Cerebellar cortex (tissue), 1 donor: Measurements from ENCODE around the gene SLC6A3.

Experiments used
- DNase-seq: peaks from one replicate; pipeline ENCODE4 v3.0.0-alpha.2; 2015; ENCODE audit warnings: low spot score

Gene SLC6A3

DNA sequence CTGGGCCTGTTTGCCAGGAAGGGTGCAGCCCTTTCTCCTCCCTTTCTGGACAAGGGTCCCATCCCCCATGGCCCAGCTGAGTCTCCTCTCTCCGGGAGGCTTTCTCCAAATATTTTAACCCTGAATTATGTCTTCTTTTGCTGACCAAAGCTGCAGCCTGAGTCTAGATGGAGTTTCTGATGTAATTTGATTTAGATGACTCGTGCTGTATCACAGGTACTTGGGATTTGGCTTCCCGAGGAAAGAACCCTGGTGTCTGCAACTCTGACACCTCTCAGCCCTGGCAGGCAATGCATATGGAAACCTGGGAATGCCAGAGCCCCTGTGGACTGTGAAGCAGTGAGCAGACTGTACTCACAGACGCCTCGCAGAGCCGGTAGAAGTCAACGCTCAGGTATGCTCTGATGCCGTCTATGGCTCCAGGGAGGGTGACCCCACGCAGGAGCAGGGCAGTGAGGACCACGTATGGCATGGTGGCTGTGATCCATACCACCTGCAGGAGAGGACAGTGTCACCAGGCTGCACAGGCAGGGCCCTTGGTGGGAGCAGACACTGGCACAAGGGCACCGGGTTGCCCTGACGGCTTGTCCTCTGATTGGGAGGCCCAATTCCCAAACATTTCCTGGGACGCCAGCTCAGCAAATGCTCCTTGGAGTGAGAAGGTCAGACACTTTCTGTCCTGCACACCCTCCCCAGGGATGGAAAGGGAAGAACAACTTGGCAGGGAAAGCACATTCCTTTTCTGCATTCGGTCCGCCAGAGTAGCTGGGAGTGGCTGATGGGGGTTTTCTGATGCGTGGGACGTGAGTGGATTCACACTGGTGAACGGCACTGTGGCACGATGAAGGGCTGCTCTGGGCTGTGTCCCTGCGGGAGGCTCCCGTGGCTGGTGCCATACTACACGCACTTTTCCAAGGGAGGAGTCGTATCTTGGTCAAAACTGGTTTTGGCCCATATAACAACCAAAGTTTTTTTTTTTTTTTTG is 24.7 kb downstream of the SLC6A3 start:
- peak; percentile 34 for DNase-seq

DNA sequence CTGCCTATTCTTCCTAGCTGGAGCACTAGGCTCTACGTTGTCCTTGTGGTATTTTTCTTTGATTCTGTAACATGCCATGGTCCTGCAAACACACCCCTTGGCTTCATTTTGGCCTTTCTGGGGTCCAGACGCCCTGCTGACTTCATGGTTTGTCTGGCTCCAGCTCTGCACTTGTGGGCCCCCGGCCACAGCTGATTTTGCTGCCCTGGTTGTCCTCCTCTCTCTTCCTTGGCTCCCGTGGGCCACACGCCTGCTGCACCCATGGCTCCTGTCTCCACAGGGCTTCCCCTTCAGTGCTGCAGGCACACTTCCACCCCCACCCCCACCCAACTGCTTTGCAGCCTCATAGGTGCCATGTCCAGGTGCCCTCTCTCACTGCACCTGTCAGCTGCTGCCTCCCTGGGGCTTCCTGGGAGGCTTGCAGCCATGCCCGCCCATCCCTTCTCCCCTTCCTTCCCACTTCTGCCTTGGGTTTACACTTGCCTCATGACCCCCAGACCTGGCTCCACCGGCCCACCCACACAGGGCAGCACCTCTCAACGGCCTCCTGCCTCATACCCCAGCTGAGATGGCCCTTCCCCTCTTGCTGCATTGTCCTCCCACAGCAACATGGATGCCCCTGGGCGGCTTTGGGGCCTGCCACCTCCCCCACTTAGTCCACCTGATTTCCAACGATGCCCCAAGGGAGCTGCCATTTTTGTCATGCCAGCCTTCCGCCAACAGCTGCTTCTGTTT is 25.6 kb downstream of the SLC6A3 start:
- no peak for DNase-seq

DNA sequence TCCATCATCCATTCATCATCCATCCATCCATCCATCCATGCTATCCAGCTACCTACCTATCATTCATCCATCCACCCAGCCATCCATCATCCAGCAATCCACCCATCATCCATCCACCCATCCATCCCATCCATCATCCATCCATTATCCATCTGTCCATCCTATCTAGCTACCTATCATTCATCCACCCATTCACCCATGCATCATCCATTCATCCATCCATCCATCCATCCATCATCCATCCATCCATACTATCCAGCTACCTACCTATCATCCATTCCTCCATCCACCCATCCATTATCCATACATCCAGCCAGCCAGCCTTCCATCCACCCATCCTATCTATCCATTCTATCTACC is 26.3 kb downstream of the SLC6A3 start:
- DNase-seq: no peak

DNA sequence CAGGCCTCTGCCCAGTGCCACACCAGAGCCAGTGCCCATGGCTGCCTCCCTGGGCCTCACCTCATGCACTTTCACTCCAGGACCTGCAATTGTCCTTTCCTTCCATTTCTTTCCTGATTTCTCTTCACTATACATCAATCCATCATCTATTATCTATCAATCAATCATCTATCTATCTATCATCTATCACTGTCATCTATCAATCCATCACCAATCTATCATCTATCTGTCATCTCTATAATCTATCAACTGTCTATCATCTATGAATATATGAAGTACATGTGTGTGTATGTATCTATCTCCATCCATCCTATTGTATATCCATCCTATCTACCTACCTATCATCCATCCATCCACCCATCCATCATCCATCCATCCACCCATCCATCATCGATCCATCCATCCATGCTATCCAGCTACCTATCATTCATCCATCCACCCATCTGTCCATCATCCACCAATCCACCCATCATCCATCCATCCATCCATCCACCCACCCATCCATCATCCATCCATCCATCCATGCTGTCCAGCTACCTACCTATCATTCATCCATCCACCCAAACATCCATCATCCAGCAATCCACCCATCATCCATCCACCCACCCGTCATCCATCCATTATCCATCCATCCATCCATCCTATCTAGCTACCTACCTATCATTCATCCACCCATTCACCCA is 26.9 kb downstream of the SLC6A3 start:
- DNase-seq: no peak

DNA sequence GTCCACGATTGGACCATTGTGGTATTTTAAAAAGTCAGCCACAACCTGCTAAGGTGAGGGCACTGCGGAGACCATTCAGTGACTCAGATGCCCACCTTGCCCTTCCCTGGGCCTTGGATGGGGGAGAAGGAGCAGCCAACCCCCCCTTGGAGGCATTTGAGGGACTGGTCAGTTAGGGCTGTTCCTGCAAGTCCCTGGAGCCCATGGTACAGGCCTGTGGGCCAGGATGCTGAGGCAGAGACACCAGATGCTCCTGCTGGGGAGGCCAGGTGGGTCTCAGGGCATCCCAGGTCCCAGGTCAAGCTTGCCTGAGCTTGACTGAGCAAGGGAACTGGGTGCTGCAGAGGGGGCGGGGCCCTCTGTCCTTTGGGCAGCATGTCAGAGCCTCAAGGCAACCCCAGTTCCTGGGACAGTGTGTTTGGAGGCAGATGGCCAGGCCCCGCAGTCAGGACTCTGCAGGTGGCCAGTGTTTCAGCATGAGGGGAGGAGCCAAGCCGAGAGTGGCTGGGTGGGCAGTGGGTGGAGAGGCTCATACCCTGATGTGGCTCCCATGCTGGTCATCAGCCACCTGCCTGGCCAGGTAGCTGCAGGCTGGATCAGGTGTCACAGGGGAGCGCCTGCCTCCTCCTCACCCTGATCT is 27.5 kb downstream of the SLC6A3 start:
- no peak for DNase-seq

DNA sequence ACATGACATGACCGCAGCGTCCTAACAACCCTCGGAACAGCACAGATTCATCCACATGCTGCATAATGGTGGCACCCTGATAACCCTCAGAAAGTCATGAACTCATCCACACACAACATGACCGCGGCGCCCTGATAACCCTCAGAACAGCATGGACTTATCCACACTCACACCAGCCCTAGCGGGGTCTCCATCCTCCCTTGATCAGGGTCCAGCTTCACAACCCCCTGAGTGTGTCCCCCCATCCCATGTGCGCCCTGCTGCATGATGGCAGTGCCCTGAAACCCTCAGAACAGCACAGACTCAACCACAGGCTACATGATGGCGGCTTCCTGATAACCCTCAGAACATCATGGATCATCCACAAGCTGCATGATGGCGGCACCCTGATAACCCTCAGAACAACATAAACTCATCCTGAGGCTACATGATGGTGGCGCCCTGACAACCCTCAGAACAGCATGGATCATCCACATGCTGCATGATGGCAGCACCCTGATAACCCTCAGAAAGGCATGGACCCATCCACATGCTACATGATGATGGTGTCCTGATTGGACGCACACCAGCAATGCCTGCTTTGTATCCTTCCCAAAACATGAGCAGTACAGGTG is 28.3 kb downstream of the SLC6A3 start:
- no peak for DNase-seq

DNA sequence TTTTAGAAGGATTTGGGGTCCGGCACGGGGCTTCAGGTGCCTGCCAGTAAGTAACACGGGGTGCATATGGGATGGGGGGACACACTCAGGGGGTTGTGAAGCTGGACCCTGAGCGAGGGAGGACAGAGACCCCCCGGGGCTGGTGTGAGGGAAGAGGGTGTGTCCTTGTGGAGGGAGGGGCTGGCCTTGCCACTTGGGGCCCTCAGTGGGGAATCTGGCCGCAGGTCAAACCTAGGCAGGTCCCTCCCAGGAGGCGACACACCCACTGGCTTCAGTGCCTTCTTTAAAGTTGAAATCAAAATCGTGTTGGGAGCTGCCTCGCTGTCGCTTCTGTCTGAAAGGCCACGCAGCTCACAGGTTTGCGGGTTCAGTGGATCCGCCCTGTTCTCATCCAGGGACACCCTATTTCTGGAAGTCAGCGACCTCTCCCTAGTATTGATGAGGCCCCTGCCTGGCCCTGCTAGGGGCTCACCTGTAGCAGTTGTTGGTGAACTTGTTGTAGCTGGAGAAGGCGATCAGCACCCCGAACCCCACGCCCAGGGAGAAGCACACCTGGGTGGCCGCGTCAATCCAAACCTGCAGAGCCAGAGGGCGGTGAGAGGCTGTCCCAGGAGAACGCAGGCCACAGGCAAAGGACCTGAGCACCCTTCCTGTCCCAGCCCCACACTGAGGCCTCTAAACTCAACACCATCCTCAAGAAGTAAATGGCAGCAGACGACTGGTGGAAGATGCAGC is 29.4 kb downstream of the SLC6A3 start:
- no peak for DNase-seq

DNA sequence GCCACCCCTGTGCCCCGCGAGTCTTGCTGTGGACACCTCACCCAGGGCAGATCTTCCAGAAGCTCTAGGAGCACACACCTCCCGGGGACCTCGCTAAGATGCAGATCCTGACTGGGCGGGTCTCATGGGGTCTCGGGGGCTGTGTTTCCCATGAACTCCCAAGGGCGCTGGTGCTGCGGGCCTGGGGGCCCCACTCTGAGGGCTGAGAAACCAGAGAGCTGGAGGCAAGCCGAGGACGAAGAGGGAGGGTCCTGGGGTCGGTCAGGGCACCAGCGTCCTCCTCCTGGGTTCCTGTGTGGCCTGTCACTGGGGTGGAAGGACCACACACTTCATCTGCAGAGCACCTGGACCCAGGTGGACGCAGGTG is 30.2 kb downstream of the SLC6A3 start:
- DNase-seq: no peak

DNA sequence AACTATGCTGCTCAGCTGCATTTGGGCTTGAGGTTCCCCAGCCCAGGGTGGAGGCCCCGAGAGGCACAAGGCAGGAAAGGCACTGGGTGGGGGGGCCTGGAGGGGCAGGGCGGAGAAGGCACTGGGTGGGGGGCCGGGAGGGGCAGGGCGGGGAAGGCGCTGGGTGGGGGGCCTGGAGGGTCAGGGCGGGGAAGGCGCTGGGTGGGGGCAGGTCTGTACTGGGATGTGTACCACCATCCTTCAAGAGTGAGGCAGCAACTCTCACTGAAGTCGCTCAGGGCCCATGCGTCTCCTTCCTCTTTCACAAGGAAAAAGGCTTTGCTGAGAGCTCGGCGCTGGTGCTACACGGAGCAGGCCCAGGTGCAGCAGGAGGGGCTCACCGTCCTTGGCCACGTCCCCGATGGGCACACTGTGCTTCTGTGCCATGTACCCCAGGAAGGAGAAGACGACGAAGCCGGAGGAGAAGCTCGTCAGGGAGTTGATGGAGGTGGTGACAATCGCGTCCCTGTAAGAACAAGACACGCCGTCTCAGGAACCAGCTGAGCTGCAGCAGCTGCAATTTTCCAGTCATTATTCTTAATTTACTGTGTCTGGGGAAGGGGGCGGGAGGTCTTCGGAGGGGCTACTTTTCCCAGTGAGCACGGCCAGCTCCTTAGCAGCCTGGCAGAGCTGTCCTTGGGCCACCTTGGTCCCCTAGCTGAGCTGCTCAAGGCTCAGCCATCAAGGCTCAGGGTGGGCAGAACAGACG is 30.8 kb downstream of the SLC6A3 start:
- DNase-seq: no peak

DNA sequence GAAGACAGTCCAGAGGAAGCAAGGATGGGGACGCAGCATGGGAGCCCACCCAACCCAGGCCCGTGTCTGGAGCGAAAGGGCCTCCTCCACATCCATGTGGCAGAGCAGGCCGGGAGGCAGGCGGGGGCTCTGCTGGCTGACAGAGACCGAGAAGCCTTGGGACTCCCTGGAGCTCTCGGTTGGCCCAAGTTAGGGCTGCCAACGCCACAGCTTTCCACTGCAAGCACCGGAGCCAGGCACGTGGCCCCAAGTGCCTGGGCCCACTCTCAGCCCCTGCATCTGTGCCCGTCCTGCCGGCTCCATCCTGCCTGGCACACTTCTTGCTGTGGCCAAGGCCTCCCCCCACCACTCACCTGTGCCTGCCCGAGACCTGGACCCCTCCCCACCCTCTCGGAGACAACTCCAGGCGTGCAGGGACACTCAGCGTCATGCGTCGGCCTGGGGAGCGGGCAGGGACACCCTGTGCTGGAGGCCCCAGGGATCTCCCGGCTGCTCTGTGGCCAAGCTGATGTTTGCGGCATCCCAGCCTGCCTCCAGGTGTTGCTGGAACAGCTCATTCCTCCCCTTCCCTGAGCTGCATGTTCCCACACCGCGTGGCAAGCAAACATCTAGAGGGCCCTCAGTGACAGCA is 31.5 kb downstream of the SLC6A3 start:
- DNase-seq: no peak

DNA sequence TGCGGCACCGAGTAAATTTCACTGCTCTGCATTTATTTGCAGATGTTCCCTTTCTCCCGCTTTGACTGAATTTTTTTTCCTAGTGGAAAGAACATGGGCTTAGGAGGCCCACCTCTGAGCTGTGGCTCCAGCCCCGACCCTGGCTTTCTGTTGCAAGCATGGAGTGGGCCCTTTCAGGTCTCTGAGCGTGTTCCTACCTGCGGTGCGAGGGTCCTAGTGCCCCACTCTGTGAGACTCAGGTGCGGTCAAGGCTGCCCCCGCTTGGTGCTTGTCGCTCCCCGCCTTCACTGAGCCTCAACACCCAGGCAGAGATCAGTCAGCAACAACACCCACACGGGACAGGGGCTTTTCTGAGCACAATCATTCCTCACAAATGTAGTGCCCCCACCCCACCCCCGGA is 32.0 kb downstream of the SLC6A3 start:
- no peak for DNase-seq

DNA sequence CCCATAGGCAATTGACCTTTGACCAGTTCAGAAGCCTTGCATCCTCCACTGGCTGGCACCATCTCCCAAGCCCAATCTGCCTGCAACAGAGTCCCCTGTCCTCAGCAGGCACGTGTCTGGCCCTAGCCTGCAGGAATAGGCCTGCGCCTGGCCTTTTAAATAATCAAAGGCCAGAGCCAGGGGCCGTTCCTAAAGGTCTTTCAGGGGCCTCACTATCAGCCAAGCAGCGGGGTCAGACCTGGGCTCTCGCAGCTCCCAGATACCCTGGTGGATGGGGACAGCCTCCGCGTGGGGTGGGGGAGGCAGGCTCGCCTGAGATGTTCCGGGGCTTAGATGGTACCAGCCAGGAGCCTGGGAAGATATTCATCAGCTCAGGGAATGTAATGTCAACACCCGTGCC is 32.6 kb downstream of the SLC6A3 start:
- no peak for DNase-seq

DNA sequence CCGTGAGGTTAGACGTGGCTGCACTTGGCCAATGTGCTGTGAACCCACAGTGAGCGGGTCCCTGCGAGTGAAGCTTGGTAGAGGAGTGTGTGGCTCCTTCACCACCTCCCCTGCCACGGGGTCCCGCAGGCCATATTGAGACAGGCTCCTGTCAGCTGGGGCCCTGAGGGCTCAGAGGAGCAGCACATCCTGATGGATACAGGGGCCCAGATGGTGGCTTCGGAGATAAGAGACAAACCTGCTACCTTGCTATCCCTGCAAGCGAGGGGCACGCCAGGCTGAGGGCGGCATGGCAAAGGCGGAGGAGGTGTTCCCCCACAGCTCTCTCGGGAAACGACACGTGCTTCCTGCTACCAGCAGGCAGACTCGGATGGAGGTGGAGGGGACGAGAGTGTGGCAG is 33.1 kb downstream of the SLC6A3 start:
- no peak for DNase-seq

DNA sequence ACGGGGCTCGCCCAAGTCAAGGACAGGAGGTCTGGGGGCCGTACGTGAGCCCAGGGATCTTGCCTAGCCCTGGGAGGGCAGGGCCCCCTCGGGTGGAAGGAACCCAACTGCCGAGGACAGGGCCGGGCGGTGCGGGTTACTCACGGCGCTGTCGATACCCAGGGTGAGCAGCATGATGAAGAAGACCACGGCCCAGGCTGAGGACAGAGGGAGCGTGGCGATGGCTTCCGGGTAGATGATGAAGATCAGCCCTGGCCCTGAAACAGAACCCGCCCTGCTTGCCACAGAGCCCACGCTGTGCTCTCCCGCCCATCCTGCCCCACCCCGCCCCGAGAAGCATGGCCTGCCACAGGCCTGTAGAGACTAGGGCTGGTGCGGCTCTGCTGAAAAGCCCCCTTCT is 34.1 kb downstream of the SLC6A3 start:
- no peak for DNase-seq

DNA sequence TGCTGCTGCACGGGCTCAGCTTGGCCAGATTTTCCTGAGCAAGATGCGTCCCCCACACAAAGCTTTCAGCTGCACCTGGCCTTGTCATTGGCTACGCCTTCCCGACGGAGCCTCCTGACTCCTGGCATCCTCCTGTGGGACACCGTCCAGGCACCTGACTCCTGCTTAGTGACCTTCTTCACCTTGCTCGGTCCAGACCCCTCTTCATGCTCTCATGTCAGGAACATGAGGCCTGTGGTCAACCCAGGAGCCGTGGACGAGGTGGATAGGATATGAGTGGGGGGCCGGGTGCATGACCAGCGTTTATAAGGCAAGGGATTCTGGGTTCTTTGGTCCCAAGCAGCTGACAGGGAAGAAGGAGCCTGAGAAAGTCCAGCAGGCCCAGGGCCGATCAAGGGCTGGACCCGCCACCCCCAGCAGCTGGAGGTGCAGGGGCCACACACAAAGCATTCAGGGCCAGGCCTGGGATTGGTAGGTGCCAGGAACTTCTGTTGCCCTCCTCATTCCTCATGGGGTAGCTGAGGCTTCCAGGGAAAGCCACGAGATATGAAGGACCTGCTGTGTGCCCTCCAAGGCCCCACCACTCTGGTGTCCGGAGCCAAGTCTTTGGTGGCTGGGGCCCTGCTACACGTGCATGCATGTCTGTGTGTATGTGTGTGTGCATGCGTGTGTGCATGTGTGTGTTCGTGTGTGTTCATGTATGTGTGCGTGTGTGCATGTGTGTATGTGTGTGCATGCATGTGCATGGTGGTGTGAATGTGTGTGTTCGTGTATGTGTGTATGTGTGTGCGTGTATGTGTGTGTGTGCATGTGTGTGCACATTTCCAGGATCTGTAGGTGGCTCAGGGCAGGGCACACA is 34.9 kb downstream of the SLC6A3 start:
- no peak for DNase-seq

DNA sequence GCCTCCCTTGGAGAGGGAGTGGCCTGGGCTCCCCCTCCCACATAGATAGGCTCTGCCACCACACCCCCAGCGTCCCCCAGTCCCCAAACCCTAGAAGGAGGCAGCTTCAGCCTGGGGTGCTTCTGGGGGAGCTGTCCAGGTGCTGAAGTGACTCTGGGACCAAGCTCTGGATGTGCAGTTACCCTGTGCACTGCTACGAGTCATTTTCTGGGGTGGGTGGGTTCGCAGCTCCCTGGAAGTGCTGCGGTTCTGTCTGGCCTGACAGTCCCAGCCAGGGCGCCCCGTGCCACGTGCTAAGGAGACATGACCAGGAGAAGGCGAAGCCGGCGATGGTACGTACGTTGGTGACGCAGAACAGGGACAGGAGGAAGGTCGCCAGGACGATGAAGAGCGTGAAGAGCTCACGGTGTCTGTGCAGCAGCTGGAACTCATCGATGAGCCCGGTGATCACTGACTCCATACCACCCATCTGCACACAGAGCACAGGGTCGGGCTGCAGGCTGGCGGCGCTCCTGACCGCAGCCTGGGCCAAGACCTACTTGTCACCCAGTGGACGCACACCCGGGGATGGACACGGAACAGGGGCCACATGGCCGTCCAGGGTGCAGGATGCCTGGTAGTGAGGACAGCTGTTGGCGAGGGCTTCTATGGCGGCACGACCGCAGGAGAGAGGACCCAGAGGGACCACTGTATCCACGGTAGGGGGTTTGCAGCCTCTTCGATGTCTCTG is 35.7 kb downstream of the SLC6A3 start:
- no peak for DNase-seq

DNA sequence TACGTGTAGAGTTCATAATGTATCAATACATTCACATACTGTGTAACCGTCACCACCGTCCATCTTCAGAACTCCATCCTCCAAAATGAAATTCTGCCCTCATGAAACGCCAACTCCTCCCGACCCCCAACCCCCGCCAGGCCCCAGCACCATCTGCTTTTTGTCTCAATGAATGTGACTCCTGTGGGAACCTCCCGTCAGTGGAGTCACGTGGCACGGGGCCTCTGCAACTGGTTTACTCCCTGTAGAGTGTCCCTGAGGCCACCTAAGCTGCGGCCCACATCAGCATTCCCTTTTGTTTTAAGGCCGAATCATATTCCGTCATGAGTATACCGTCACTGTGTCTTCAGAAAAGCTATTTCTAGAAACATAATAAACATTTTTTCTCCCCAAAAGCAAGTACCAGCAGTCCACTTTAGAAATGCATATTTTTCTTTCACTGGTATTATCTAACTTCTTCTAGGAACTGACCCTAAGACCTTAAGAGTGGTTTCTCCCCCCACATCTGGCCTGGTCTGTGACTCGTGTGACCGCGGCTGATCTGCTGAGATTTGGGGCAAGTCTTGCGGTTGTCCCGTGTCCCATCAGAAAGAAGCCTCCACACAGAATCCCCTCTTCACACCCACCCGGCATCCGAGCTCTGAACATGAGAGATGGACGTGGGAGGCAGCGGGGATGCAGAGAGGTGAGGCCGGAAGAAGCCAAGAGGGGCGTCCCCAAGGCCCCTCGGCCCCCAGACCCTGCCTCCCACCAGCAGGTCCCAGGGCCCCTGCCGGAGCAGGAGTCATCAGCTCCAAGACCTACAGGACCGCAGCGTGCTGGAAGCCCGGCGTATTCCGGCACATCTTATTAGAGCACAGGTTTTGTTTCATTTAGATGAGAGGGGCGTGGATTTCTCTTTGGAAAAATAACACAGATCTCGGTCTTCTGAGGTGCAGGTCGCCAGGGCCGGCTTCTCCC is 38.3 kb downstream of the SLC6A3 start:
- no peak for DNase-seq
